Trophoblast cell (in vitro differentiated cells and primary cell): ENCODE results near the gene POU2F1.
A peak's percentile ranks its signal among the peaks of the same experiment; 100 is the strongest.

ENCODE experiments used
- DNase-seq, 2 donors: peaks; one replicate each; pipeline ENCODE4 v3.0.0-alpha.2; 2016
- H2AFZ ChIP-seq: 2 replicates; pipeline ENCODE4 v1.6.1; 2013; ENCODE audit warnings: low read length, moderate library complexity, mild to moderate bottlenecking; ENCODE audit not compliant: insufficient read depth, poor library complexity
- H2AK5ac ChIP-seq: 2 replicates; pipeline ENCODE4 v1.6.1; 2013; ENCODE audit warnings: mild to moderate bottlenecking, low read length
- H2BK120ac ChIP-seq: 2 replicates; pipeline ENCODE4 v1.6.1; 2013; ENCODE audit warnings: low read length, mild to moderate bottlenecking, moderate library complexity; ENCODE audit not compliant: insufficient read depth, poor library complexity
- H2BK12ac ChIP-seq: 2 replicates; pipeline ENCODE4 v1.6.1; 2013; ENCODE audit warnings: mild to moderate bottlenecking, low read length, moderate library complexity
- H2BK5ac ChIP-seq: 2 replicates; pipeline ENCODE4 v1.6.1; 2013; ENCODE audit warnings: low read length, low read depth, moderate library complexity, mild to moderate bottlenecking; ENCODE audit not compliant: poor library complexity
- H3K14ac ChIP-seq: 2 replicates; pipeline ENCODE4 v1.6.1; 2013; ENCODE audit warnings: mild to moderate bottlenecking, low read length
- H3K18ac ChIP-seq: 2 replicates; pipeline ENCODE4 v1.6.1; 2013; ENCODE audit warnings: mild to moderate bottlenecking, low read length
- H3K23ac ChIP-seq: 2 replicates; pipeline ENCODE4 v1.6.1; 2013; ENCODE audit warnings: low read length
- H3K27ac ChIP-seq: 2 replicates; pipeline ENCODE4 v1.5.1; 2013; ENCODE audit warnings: low read depth, mild to moderate bottlenecking, inconsistent platforms, low read length, moderate library complexity
- H3K27me3 ChIP-seq: 2 replicates; pipeline ENCODE4 v1.6.1; 2013; ENCODE audit warnings: inconsistent platforms, mild to moderate bottlenecking, low read length, moderate library complexity; ENCODE audit not compliant: insufficient read depth
- H3K36me3 ChIP-seq, 2 experiments: 1 replicate in 1 of 2; 2 replicates in 1 of 2; pipeline ENCODE4 v1.6.1; 2013; ENCODE audit warnings: low read length in 2 of 2, mild to moderate bottlenecking in 2 of 2, moderate library complexity in 1 of 2; ENCODE audit not compliant: insufficient read depth in 2 of 2, control insufficient read depth in 1 of 2
- H3K4ac ChIP-seq: 2 replicates; pipeline ENCODE4 v1.6.1; 2013; ENCODE audit warnings: low read depth, mild to moderate bottlenecking, low read length, moderate library complexity
- H3K4me1 ChIP-seq, 2 experiments: 1 replicate in 1 of 2; 2 replicates in 1 of 2; pipeline ENCODE4 v1.6.1; 2013; ENCODE audit warnings: low read length in 2 of 2, mild to moderate bottlenecking in 2 of 2, moderate library complexity in 1 of 2; ENCODE audit not compliant: insufficient read depth in 2 of 2, control insufficient read depth in 1 of 2
- H3K4me2 ChIP-seq: 2 replicates; pipeline ENCODE4 v1.6.1; 2013; ENCODE audit warnings: inconsistent platforms, mild to moderate bottlenecking, low read length, moderate library complexity
- H3K4me3 ChIP-seq: 2 replicates; pipeline ENCODE4 v1.5.1; 2013; ENCODE audit warnings: mild to moderate bottlenecking, low read depth, low read length, inconsistent platforms
- H3K79me1 ChIP-seq: one replicate; pipeline ENCODE4 v1.6.1; 2013; ENCODE audit warnings: low read length
- H3K79me2 ChIP-seq: 2 replicates; pipeline ENCODE4 v1.6.1; 2013; ENCODE audit warnings: low read length, mild to moderate bottlenecking; ENCODE audit not compliant: control insufficient read depth, insufficient read depth, poor library complexity
- H3K9ac ChIP-seq: 2 replicates; pipeline ENCODE4 v1.6.1; 2013; ENCODE audit warnings: mild to moderate bottlenecking, low read length
- H3K9me3 ChIP-seq: 2 replicates; pipeline ENCODE4 v1.6.1; 2013; ENCODE audit warnings: low read depth, mild to moderate bottlenecking, control low read depth, inconsistent platforms, low read length; ENCODE audit not compliant: insufficient read depth
- H4K12ac ChIP-seq: 2 replicates; pipeline ENCODE4 v1.6.1; 2013; ENCODE audit warnings: low read depth, mild to moderate bottlenecking, low read length, moderate library complexity
- H4K8ac ChIP-seq: 2 replicates; pipeline ENCODE4 v1.6.1; 2013; ENCODE audit warnings: low read depth, mild to moderate bottlenecking, low read length, moderate library complexity
- H4K91ac ChIP-seq: one replicate; pipeline ENCODE4 v1.6.1; 2013; ENCODE audit warnings: low read depth, mild to moderate bottlenecking, low read length, moderate library complexity
- WGBS: extraction: QIAGEN DNeasy Blood & Tissue Kit; methylation state at CpG from one replicate; pipeline ENCODE4 v1.1.7; 2013; ENCODE audit warnings: missing lambda C conversion rate; ENCODE audit not compliant: insufficient read length, insufficient coverage; ENCODE audit errors: extremely low coverage; 5-methylcytosine and 5-hydroxymethylcytosine counted together

POU2F1 gene

GRCh38 chr1:167198518-167199133 is 22.1 kb upstream of the POU2F1 start:
- Histone ChIP-seq H3K79me2 (no peaks in the 10 kb centered on the region), H3K4me2 (no peak overlapping the region), H2AK5ac (no peak overlapping the region), H3K79me1 (peaks cover 1% of the 10 kb centered on the region), H4K8ac (no peak overlapping the region), H3K4me3 (no peak overlapping the region), H3K4ac (no peak overlapping the region), H3K27ac (no peak overlapping the region), H3K4me1 (no peaks in the 10 kb centered on the region), H3K18ac (no peak overlapping the region), H2AFZ (no peak overlapping the region), H2BK12ac (no peak overlapping the region), H3K23ac (no peak overlapping the region), H3K9me3 (no peaks in the 10 kb centered on the region), H3K27me3 (no peaks in the 10 kb centered on the region), H3K9ac (peak overlapping the region; percentile 64), H2BK120ac (no peak overlapping the region), H4K91ac (no peak overlapping the region), H2BK5ac (no peak overlapping the region), H3K14ac (no peak overlapping the region), H4K12ac (no peak overlapping the region), H3K36me3 (no peaks in the 10 kb centered on the region)
- no peak for DNase-seq
- WGBS = no CpG with 5 or more reads among the region's 5 CpGs

- Histone ChIP-seq H4K8ac (no peak overlapping the region), H3K4ac (no peak overlapping the region), H3K27ac (no peak overlapping the region), H3K4me2 (no peak overlapping the region), H4K12ac (no peak overlapping the region), H3K18ac (no peak overlapping the region), H3K36me3 (no peaks in the 10 kb centered on the region), H3K79me1 (peaks cover 1% of the 10 kb centered on the region), H4K91ac (no peak overlapping the region), H2BK5ac (no peak overlapping the region), H2BK120ac (no peak overlapping the region), H3K4me1 (no peaks in the 10 kb centered on the region), H3K9me3 (no peaks in the 10 kb centered on the region), H2AFZ (no peak overlapping the region), H2BK12ac (no peak overlapping the region), H3K4me3 (no peak overlapping the region), H3K23ac (no peak overlapping the region), H3K9ac (no peak overlapping the region), H3K27me3 (no peaks in the 10 kb centered on the region), H2AK5ac (no peak overlapping the region), H3K14ac (no peak overlapping the region), H3K79me2 (no peaks in the 10 kb centered on the region)
- DNase-seq = peak; percentile 58 to 82
- no CpG with 5 or more reads among the region's 2 CpGs for WGBS
These were observed 21.0 kb upstream of the POU2F1 start for GRCh38 chr1:167199656-167200055.

GRCh38 chr1:167200272-167200671 is 20.4 kb upstream of the POU2F1 start:
- Histone ChIP-seq H3K36me3 (no peaks in the 10 kb centered on the region), H4K12ac (no peak overlapping the region), H3K4ac (no peak overlapping the region), H2AFZ (no peak overlapping the region), H4K8ac (no peak overlapping the region), H3K14ac (no peak overlapping the region), H2AK5ac (no peak overlapping the region), H3K18ac (no peak overlapping the region), H3K27me3 (no peaks in the 10 kb centered on the region), H2BK12ac (no peak overlapping the region), H2BK120ac (no peak overlapping the region), H3K9me3 (no peaks in the 10 kb centered on the region), H3K27ac (no peak overlapping the region), H3K79me2 (no peaks in the 10 kb centered on the region), H4K91ac (no peak overlapping the region), H3K79me1 (peaks cover 1% of the 10 kb centered on the region), H3K9ac (no peak overlapping the region), H3K4me3 (no peak overlapping the region), H3K4me2 (no peak overlapping the region), H2BK5ac (no peak overlapping the region), H3K23ac (no peak overlapping the region), H3K4me1 (no peaks in the 10 kb centered on the region)
- no peak for DNase-seq
- WGBS = no CpG with 5 or more reads among the region's 4 CpGs

- no CpG with 5 or more reads among the region's 3 CpGs for WGBS
- Histone ChIP-seq H4K91ac (peak overlapping the region; percentile 5), H3K4ac (no peak overlapping the region)
These were observed 19.9 kb upstream of the POU2F1 start for GRCh38 chr1:167200749-167201148.

More at GRCh38 chr1:167200749-167201148, 19.9 kb upstream of the POU2F1 start:
- no peak overlapping the region for H3K4me2 ChIP-seq
- H3K79me2 ChIP-seq = no peaks in the 10 kb centered on the region
- no peak overlapping the region for H2BK5ac ChIP-seq
- H3K27ac ChIP-seq = no peak overlapping the region
- no peak overlapping the region for H3K23ac ChIP-seq
- no peak overlapping the region for H4K12ac ChIP-seq
- no peaks in the 10 kb centered on the region for H3K9me3 ChIP-seq
- H2BK120ac ChIP-seq = no peak overlapping the region
- no peak overlapping the region for H3K4me3 ChIP-seq
- no peak overlapping the region for H2AK5ac ChIP-seq
- H3K18ac ChIP-seq = no peak overlapping the region
- no peak overlapping the region for H3K14ac ChIP-seq
- no peaks in the 10 kb centered on the region for H3K27me3 ChIP-seq
- H3K36me3 ChIP-seq = no peaks in the 10 kb centered on the region
- no peaks in the 10 kb centered on the region for H3K4me1 ChIP-seq
- H2BK12ac ChIP-seq = no peak overlapping the region
- H2AFZ ChIP-seq = peak overlapping the region; percentile 17
- peaks cover 1% of the 10 kb centered on the region for H3K79me1 ChIP-seq
- no peak overlapping the region for H3K9ac ChIP-seq
- DNase-seq = peak; percentile 7 to 82
- H4K8ac ChIP-seq = no peak overlapping the region
